Endodermal cell (in vitro differentiated cells): Measurements from ENCODE around the gene TAP1. TPM values are rescaled to one million over a fixed set of nuclear protein-coding genes. Genes with fewer than 3 reads are reported as not detected.

ENCODE experiments used
- DNase-seq: peaks from one replicate; pipeline ENCODE4 v3.0.0-alpha.2; 2017
- H3K27ac ChIP-seq: 2 replicates; pipeline ENCODE4 v1.5.1; 2013; ENCODE audit warnings: mild to moderate bottlenecking, low read depth, low read length, moderate library complexity
- H3K27me3 ChIP-seq: 2 replicates; pipeline ENCODE4 v1.6.1; 2013; ENCODE audit warnings: mild to moderate bottlenecking, low read length, moderate library complexity; ENCODE audit not compliant: insufficient read depth, control insufficient read depth, poor library complexity, severe bottlenecking
- H3K36me3 ChIP-seq: 2 replicates; pipeline ENCODE4 v1.7.0; 2013; ENCODE audit warnings: mild to moderate bottlenecking, low read length, moderate library complexity; ENCODE audit not compliant: control insufficient read depth, insufficient read depth
- H3K4me1 ChIP-seq: one replicate; pipeline ENCODE4 v1.7.0; 2013; ENCODE audit warnings: low read length; ENCODE audit not compliant: control insufficient read depth, insufficient read depth
- H3K4me3 ChIP-seq: 2 replicates; pipeline ENCODE4 v1.5.1; 2013; ENCODE audit warnings: mild to moderate bottlenecking, low read length, moderate library complexity
- H3K9ac ChIP-seq: 2 replicates; pipeline ENCODE4 v1.6.1; 2013; ENCODE audit warnings: mild to moderate bottlenecking, low read length, moderate library complexity; ENCODE audit not compliant: poor library complexity, severe bottlenecking; ENCODE audit errors: extremely low read depth
- H3K9me3 ChIP-seq: 2 replicates; pipeline ENCODE4 v1.6.1; 2013; ENCODE audit warnings: mild to moderate bottlenecking, low read length, moderate library complexity; ENCODE audit not compliant: control insufficient read depth
- H3K27ac Mint-ChIP-seq: 2 replicates; pipeline ENCODE4 v1.8.0; 2020; ENCODE audit warnings: mixed read lengths
- H3K27me3 Mint-ChIP-seq: 2 replicates; pipeline ENCODE4 v1.8.0; 2021; ENCODE audit warnings: mild to moderate bottlenecking, mixed read lengths; ENCODE audit not compliant: insufficient read depth
- H3K36me3 Mint-ChIP-seq: 2 replicates; pipeline ENCODE4 v1.8.0; 2020; ENCODE audit warnings: low read depth, mixed read lengths
- H3K4me1 Mint-ChIP-seq: 2 replicates; pipeline ENCODE4 v1.8.0; 2020; ENCODE audit warnings: mixed read lengths
- H3K4me3 Mint-ChIP-seq: 2 replicates; pipeline ENCODE4 v1.8.0; 2020; ENCODE audit warnings: mild to moderate bottlenecking, moderate library complexity, mixed read lengths
- H3K9me3 Mint-ChIP-seq: 2 replicates; pipeline ENCODE4 v1.8.0; 2020; ENCODE audit warnings: mild to moderate bottlenecking, mixed read lengths
- WGBS, 2 experiments: methylation state at CpG; one replicate each; pipeline versions ENCODE4 v1.1.5 to v1.1.7; 2013; ENCODE audit warnings: missing lambda C conversion rate in 2 of 2, mixed read lengths in 1 of 2; ENCODE audit not compliant: insufficient coverage in 1 of 2, insufficient read length in 1 of 2; 5-methylcytosine and 5-hydroxymethylcytosine counted together
- total RNA-seq, 2 donors: library from RNA; stranded (reverse); fragmentation: NEBNext Ultra II Directional in 1 of 2; extraction: Animal tissue kit (Norgen Biotek cat#: 25700) in 1 of 2; gene quantifications; 2 replicates in 1 of 2; 3 replicates in 1 of 2; pipeline ENCODE4 v1.2.1, GENCODE V29; 2021
- TF ChIP-seq, protein P1 (sequence below): fragments of 200-600 bp; sonication (generic); conservative IDR thresholded peaks from 2 replicates; pipeline ENCODE4 v1.5.0; 2021; ENCODE audit warnings: antibody characterized with exemption, mild to moderate bottlenecking

TAP1 gene
- total RNA-seq, 2 donors from 2014 or later = 2.0 to 2.6 TPM

GRCh38 chr6:32825966-32826365 lies 27.5 kb downstream of the TAP1 start:
- no peak overlapping the region for H3K27ac Mint-ChIP-seq
- Histone ChIP-seq H3K9me3 (no peaks in the 10 kb centered on the region), H3K4me3 (no peak overlapping the region), H3K27me3 (no peaks in the 10 kb centered on the region), H3K9ac (no peak overlapping the region), H3K27ac (no peak overlapping the region), H3K4me1 (no peaks in the 10 kb centered on the region), H3K36me3 (no peaks in the 10 kb centered on the region)
- TF ChIP-seq, protein P1, sequence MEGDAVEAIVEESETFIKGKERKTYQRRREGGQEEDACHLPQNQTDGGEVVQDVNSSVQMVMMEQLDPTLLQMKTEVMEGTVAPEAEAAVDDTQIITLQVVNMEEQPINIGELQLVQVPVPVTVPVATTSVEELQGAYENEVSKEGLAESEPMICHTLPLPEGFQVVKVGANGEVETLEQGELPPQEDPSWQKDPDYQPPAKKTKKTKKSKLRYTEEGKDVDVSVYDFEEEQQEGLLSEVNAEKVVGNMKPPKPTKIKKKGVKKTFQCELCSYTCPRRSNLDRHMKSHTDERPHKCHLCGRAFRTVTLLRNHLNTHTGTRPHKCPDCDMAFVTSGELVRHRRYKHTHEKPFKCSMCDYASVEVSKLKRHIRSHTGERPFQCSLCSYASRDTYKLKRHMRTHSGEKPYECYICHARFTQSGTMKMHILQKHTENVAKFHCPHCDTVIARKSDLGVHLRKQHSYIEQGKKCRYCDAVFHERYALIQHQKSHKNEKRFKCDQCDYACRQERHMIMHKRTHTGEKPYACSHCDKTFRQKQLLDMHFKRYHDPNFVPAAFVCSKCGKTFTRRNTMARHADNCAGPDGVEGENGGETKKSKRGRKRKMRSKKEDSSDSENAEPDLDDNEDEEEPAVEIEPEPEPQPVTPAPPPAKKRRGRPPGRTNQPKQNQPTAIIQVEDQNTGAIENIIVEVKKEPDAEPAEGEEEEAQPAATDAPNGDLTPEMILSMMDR = peak; percentile 70
- H3K4me3 Mint-ChIP-seq = no peak overlapping the region
- H3K9me3 Mint-ChIP-seq = no peaks in the 10 kb centered on the region
- DNase-seq = no peak
- no peaks in the 10 kb centered on the region for H3K4me1 Mint-ChIP-seq
- H3K36me3 Mint-ChIP-seq = no peaks in the 10 kb centered on the region
- WGBS, 2 experiments = 49% methylated on average over 2 of the region's 2 CpGs; no CpG with 5 or more reads in 1 of the 2 experiments
- no peaks in the 10 kb centered on the region for H3K27me3 Mint-ChIP-seq

DNA sequence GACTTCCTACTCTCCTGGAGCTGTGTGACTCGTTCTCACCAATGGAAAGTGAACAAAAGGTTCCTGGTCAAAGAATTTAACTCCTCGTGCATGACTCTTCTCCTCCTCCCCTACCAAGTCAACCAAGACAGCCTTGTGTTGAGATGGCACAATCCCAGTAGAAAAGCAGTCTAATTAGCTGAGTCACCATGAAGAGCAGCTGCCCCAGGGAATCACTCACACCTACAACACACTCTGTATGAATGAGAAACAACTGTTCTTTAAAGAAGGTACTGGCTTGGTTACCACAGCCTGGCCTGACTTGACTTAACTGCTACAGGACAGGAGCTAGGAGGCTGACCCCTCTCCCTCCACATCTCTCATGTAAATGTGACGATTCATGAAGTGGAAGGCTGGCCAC lies 33.8 kb downstream of the TAP1 start:
- Histone ChIP-seq H3K4me1 (no peaks in the 10 kb centered on the region), H3K9ac (no peak overlapping the region), H3K27me3 (no peaks in the 10 kb centered on the region), H3K4me3 (no peak overlapping the region), H3K36me3 (no peaks in the 10 kb centered on the region), H3K27ac (no peak overlapping the region), H3K9me3 (no peaks in the 10 kb centered on the region)
- H3K27ac Mint-ChIP-seq = no peak overlapping the region
- H3K4me1 Mint-ChIP-seq = no peaks in the 10 kb centered on the region
- TF ChIP-seq, protein P1 = no peak
- DNase-seq = no peak
- H3K27me3 Mint-ChIP-seq = peaks cover 2% of the 10 kb centered on the region
- no peaks in the 10 kb centered on the region for H3K9me3 Mint-ChIP-seq
- no peak overlapping the region for H3K4me3 Mint-ChIP-seq
- no peaks in the 10 kb centered on the region for H3K36me3 Mint-ChIP-seq
- 76 to 100% methylated on average over 1 to 3 of the region's 3 CpGs for WGBS, 2 experiments

DNA sequence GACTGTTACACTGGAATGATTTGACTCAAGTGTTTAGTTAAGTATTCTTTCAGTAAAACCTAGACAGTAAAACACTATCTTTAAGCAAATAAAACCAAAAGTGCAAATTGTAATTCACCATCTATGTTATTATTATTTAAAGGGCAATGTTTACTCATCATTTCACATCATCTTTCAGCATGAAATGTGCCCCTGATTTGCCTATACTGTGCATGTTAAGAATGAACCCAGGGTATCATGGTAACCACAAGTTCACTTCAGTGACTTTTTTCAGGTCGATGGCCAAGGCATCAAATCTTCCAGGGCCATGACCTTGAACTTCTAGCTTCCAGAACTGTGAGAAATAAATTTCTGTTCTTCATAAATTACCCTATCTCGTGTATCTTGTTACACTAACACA lies 34.6 kb downstream of the TAP1 start:
- Mint-ChIP-seq H3K36me3 (no peaks in the 10 kb centered on the region), H3K27me3 (peaks cover 2% of the 10 kb centered on the region), H3K4me3 (no peak overlapping the region), H3K9me3 (no peaks in the 10 kb centered on the region), H3K27ac (no peak overlapping the region), H3K4me1 (no peaks in the 10 kb centered on the region)
- no peaks in the 10 kb centered on the region for H3K36me3 ChIP-seq
- TF ChIP-seq, protein P1 = no peak
- H3K9me3 ChIP-seq = no peaks in the 10 kb centered on the region
- no peak overlapping the region for H3K9ac ChIP-seq
- WGBS, 2 experiments = 88 to 89% methylated on average over 1 to 2 of the region's 2 CpGs
- no peak overlapping the region for H3K4me3 ChIP-seq
- H3K27me3 ChIP-seq = no peaks in the 10 kb centered on the region
- no peak for DNase-seq
- H3K4me1 ChIP-seq = no peaks in the 10 kb centered on the region
- H3K27ac ChIP-seq = no peak overlapping the region
